ENCODE data around the gene SMC1B.
"Not testable (repeated sequence)": the region's sequence is repeated elsewhere in the genome, so short reads cannot be mapped to it uniquely, and the experiment has no call there.

Gene SMC1B

DNA sequence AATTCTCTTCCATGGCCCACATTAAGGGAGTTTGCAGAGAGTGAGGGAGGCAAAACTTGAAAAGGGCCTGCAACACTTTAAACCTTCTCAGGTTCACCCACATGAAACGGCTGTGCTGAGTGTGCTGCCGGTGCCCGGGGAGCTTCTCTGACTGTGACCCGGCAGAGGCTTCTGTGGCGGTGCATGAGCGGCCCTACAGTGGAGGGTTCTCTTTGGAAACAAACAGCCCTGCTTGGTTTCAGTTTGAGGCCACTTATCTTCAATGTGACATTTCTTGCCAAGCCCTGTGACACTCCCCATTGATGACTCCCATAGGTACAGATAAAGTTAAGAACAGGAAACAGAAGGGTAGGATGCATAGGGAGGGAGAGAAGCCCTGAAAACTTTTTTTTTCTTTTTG, 71.9 kb downstream of the SMC1B start:
- DNase-seq (ENCODE audit: low spot score), result no peak

DNA sequence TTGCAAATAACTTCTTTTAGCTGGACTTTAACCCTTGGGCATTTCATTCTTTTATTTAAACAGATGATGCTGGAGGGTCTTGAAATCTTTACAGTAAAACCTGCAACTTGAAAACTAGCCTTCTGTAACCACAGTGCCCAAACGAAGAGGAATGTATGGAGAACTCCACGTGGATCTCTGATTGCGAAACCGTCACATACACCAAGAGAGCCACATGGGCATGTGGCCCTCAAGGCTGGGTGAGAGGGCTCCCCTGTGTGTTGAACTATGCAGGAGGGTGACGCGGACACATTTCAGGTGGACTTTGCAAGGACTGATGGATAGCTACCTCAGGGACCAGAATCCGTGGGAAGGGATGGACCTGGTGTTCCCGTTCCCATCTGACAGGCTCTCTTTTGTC, 73.1 kb downstream of the SMC1B start:
- DNase-seq (ENCODE audit: low spot score), result no peak

DNA sequence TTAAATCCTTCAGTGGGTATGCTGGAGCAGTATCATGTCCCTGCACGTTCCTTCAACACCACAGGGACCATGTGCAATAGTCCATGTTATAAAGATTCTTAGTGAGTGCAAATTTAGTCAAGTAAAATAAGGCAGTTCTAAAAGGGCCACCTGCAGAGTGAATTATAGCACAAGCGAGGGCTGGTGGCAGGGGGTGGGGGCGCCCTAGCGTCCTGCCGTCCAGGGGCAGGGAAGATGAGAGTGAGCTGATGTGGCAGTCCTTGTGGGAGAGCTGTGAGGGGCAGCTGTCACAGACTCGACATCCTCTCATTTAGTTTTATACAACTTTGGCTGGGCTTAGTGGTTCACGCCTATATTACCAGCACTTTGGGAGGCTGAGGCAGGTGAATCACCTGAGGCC, 74.6 kb downstream of the SMC1B start:
- DNase-seq (ENCODE audit: low spot score), result no peak

DNA sequence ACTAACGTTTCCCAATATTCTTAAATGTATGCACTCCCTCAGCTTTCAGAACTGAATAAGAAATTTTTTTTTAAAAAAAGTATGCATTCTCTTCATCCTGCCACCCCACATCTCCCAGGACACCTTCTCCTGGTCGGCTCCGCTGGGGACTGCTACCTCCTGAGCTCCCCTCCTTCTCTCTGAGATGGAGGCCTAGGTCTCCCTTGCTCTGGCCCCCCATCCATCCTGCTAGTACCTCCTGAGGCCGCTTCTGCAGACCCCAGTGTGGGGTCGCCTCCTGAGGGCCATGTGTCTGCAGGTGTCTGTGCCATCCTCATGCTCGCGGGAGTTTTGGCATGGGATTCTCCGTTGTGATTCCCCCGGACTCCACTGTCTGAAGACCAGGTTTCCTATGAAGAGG, 75.9 kb downstream of the SMC1B start:
- DNase-seq (ENCODE audit: low spot score), result no peak

DNA sequence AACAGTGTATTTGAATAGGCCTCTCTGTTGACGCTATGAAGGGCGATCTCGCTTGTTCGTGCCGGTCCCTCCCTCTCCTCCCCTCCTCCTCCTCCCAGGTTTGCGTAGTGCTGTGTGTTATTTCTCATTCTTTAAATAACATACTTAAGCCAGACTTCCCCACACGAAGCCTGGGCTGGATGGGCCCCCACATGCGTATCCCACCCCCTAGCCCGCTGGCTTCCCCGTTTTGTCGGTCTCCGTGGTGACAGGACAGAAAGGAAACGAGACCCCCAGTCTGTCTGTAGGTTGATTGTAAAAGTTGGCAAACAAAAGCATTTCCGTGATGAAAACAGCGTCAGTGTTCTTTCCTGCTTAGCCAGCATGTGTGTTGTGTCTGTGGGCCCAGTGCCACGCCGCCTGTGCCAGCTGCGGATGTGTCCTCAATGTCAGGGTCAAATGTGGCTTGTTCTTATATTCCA, 76.4 kb downstream of the SMC1B start:
- DNase-seq (ENCODE audit: low spot score), result peak; percentile 88

DNA sequence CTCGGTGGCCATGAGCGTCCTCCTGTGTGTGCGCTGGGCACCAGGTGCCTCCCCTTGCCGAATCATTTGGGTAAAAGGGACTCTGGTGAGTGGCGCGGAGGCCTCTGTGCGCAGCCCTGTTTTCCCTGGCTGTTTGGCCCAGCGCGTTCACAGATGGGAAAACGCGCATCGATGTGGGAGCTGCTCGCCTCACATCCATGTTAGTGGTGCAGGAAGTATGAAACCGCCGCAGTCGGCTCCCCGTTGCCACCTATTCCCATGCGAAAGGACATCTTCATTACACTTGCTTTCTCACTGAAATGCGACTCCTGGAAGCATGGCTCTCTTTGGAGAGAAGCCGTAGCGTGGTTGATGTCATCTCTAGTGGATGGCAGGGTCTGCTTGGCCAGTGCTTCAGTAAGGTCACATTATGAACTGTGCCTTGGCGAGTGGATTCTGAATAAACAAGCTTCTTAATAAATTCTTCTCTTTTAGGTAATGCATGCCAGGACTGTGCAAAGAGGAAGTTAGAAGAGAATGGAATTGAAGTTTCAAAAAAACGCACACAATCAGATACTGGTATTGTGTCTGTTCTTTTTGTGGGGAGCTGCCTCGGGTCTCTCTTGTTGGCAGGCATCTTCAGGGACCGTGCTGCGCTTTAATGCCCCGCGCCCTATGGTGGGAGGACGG, 77.4 kb downstream of the SMC1B start:
- DNase-seq (ENCODE audit: low spot score), result no peak

DNA sequence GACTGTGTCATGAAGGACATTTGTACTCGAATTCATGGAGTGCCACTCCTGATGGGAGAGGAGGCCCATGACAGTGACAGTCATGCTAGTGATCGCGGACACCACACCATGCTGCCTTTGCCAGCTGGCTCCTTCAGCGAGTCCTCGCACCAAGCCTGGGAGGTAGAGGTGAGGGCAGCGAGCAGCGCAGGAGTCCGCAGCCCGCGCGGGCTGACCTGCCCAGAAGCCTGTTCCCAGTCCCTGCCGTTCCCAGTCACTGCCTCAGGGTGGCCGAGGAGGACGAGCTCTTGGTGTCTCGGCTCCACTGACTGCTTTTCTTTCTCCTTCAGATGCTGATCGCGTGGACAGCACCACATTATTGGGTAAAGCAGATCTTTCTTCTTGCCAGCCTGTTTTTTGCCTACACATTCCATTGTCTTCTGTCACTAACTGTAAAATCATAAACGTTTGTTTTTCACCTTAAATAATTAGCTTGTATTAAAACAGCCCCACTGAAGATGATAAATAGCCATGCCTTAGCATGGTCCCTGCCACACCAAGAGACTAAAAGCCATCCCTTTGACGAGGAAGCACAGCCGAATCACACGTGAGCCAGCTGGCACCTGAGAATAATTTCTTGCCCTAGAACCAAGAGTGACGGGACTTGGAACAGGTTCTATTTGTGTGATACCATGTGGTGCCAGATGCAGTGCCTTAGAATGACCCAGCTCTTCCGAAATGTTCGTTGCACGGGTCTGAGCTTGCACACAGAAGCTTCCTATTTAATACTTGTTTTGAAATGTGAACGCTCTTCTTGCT, 78.2 kb downstream of the SMC1B start:
- DNase-seq (ENCODE audit: low spot score), result no peak

DNA sequence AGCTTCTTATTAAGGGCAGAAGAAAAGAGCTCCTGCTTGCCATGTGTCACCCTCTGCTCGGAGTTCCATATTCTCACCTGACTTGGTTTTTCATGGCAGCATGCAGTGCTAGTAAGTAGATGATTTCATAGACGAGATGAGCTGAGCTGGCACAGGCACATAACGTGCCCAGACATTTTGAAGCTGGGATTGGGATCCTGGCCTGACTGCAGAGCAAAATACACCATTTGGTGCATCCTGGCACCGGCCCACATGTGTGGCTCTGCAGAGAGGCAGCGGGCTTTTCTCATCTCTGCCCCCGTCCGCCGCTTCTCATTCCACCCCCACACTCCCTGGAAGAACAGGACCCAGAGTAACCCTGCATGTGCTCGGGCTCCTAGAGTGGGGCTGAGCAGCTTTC, 78.9 kb downstream of the SMC1B start:
- no peak for DNase-seq (ENCODE audit: low spot score)

DNA sequence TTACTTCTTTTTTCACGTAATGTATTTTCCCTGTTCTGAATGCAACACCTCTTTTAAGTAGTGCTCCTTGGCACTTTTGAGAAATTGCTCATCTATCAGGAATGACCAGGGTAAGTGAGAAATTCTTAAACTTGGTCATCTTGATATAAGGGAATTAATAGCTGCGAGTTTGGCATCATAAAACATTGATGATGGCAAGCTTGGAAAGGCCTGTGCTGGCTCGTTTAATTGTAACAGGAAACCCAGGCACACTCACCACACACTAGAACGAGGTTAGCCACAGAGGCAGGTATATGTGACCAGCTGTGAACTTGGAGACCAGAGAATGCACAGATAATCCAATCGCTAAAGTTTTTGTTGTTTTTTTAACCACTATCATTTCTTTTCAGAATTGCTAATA, 79.3 kb downstream of the SMC1B start:
- DNase-seq (ENCODE audit: low spot score), result no peak

DNA sequence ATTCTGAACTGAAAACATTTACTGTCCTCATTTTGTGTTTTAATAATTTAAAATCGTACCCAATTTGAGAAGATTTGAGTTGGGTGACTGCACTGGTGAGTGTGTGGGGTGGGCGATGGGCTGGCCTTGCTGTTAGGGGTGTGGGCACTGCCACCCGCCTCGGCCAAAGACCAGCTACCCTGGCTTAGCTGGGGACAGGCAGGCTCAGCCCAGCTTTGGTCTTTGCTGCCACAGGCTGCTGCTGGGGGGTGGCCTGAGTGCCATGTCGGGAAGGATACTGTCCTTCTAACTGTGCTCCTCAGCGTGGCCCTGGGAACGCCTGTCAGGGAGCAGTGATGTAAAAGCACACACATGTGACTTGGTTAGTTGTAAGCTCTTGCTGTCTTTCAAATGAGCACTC, 81.4 kb downstream of the SMC1B start:
- no peak for DNase-seq (ENCODE audit: low spot score)

DNA sequence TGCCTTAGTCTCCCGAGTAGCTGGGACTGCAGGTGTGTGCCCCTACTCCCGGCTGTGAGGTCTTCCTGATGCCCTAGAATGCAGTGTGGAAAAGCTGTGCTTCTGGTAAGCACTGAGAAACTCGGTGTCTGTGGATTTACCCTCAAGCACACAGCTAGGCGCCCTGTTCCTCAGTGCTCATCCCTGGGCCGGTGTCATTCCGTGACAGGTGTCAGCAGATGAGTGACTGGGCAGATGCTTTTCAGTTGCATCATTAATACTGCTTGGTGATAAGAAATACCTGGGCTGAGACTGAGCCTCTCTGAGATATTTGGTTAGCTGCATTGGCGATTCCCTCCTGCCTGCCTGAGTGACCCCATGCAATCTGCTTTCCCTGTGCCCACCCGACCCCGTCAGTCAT, 81.9 kb downstream of the SMC1B start:
- DNase-seq (ENCODE audit: low spot score), result no peak

DNA sequence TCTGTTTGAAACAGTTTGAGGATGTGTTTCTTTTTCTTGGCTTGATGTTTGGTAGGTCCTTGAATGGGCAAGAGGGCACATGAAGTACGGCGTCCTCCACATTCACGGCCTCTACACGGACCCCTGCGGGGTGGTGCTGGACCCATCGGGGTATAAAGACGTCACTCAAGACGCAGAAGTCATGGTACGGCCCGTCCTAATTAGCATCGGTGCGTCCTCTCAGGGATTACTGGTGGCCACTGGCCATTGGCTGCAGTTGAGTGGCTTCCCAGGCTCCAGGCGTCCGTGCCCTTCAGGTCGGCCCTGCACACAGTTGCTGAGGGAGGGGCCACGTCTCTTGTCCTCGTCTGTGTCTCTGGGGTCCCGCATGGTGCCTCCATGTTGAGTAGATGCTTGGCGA, 82.9 kb downstream of the SMC1B start:
- no peak for DNase-seq (ENCODE audit: low spot score)

DNA sequence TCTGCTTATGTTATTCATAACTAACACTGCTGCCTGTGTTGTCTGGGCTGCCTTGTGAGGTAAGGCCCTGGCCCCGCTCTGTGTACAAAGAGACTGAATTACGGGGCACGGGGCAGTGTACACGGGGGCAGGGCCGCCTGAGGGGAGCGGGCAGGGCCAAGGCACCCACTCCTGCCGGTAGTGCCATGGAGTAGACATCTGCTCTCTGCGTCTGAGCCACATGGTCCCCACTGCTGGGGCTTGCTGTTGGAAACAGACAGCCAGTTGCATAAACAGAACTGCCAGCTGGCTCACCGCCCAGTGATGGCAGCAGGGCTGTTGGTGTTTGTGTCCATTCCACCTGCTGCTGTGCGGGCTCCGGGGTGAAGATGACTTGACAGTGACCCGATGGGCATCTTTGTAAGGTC, 83.9 kb downstream of the SMC1B start:
- peak; percentile 93 for DNase-seq (ENCODE audit: low spot score)

DNA sequence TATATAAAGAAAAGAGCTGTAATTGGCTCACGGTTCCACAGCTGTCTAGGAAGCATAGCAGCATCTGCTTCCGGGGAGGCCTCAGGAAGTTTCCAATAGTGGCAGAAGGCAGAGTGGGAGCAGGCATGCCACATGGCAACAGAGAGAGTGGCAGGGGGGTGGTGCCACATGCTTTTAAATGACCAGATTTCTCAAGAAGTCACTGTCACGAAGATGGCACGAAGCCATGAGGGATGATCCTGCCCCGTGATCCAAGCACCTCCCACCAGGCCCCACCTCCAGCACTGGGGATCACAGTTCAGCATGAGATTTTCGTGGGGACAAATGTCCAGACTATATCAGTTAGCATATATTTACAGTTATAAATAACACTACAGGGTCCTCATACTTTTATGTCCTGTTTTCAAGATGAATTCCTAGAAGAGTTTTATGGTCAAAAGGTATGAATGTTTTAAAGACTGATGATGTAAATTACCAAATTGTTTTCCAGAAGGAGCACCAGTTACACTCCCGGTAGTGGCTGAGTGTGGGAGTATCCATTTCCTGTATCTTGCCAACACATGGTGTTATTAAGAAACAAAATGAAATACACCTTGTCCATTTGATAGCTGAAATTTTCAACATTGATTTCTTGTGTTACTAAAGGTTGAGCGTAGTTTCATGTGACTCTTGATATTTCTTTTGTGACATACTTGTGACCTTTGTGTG, 84.4 kb downstream of the SMC1B start:
- no peak for DNase-seq (ENCODE audit: low spot score)

DNA sequence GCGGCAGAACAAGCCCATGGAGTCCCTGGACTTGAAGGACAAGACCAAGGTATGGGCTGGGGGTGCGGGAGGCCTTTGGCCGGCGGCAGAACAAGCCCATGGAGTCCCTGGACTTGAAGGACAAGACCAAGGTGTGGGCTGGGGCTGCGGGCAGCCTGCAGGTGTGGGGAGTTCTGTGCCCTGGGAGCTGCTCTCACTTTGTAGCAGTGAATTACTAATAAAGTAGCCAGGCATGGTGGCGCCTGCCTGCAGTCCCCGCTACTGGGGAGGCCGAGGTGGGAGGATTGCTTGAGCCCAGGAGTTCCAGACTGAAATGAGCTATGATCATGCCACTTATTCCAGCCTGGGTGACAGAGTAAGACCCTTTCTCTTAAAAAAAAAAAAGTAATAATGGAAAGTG, 85.1 kb downstream of the SMC1B start:
- not testable (repeated sequence) for DNase-seq (ENCODE audit: low spot score)

DNA sequence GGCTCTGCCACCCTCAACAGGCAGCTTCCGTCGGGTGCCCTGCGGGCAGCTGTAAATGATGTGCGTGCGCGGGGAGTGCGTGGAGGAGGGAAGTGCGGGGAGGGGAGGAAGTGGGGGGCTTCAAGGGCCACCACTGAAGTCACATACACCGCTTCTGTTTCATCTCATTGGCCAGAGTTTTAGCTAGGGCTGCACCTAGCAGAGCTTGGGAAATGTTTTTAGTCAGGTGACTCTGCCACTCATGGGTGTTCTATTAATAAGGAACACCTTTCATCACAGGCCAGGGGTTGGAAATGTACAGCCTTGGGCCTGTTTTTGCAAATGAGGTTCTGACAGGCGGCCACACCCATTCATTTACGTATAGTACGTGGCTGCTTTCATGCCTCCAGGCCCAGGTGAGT, 89.1 kb downstream of the SMC1B start:
- DNase-seq (ENCODE audit: low spot score), result no peak

DNA sequence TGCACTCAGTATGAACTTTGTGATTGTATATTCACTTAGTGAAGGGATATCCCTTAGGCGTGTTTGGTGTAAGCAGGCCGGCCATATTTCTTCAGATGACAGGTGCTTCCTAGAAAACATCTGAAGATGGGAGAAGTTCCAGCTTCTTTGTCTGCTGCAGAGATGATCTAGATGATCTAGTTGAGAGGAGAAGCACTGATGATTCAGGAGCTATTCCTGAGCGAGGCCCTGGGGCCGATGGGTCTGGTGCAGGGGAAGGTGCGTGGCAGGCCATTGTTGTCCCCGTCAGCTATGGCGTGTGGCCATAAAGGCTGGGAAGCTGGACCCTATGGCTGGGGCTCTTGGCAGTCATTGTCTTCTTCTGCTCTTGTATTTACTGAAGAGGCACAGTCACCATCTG, 89.7 kb downstream of the SMC1B start:
- DNase-seq (ENCODE audit: low spot score), result no peak

DNA sequence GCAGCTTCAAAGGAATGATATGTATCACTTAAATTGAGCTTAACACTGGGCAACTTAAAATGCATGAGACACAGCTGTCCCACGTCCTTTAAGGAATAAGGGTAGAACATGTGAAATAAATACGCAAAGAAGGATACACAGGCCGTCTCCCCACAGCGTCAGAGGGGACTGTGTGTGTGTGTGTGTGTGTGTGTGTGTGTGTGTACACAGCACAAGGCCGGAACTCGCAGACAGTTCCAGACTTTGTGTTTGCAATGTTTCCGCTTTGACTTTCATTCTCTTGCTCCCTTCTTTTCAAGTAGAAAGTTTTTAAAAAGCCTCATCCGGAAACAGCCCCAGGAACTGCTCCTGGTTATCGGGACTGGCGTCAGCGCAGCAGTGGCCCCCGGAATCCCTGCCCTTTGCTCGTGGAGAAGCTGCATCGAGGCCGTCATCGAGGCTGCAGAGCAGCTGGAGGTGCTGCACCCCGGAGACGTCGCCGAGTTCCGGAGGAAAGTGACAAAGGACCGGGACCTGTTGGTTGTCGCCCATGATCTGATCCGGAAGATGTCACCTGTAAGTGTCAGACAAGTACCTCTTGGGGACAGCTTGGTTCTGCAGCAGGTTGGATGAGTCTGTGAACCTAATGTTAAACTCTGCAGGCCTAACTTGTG, 90.4 kb downstream of the SMC1B start:
- DNase-seq (ENCODE audit: low spot score), result no peak

DNA sequence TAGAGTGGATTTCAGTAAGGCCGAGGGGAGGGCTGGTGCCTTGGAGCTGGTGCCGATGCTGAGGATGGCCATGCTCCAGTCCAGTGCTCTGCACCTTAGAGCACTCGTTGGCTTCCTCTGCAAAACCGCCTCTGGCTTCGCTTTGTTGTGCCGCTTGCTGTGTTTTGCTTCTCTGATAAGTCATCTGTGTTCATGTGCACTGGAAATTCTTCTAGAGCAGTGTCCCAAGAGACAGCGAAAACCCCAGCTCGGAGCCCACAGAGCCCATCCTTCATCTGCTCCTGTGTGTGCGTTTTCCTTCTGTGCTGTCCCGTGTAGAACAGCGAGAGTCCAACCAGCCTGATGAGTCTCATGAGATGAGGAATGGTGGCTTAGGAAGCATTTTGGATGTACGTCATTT, 91.6 kb downstream of the SMC1B start:
- DNase-seq (ENCODE audit: low spot score), result no peak

DNA sequence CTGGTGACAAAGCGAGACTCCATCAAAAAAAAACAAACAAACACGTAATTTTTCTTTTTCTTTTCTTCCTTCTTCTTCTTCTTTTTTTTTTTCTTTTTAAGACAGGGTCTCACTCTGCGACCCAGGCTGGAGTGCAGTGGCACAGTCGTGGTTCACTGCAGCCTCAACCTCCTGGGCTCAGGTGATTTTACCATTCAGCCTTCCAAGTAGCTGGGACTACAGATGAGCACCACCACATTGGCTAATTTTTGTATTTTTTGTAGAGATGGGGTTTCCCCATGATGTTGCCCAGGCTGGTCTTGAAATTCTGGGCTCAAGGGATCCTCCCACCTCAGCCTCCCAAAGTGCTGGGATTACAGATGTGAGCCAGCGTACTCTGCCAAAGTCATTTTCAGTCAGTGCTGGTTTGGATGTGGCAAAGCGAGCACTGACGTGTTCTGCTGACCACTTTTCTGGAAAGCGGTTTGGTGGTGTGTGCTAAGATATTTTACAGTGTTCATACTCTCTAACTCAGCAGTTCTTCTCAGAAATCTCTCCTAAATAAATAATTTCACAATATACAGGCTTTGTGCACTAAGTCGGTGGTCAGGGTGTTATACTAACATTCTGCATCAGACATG, 92.9 kb downstream of the SMC1B start:
- DNase-seq (ENCODE audit: low spot score), result no peak

DNA sequence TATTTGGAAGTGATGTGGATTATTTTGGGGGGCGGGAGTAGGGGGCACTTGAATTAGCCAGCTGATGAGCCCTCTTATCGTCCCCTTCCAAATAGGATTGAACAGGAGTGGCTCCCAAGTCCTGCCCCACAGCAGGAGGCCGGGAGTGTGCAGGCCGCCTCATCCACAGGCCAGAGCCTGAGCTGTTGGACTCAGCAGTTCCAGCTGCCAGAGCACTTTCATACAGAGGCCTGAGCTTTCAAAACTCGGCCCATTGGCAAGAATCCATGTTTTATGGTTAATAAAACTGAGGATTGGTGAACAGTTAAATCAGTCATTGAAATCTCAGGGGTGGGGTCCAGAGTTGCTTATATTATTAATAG, 94.1 kb downstream of the SMC1B start:
- no peak for DNase-seq (ENCODE audit: low spot score)
